Astrocyte of the cerebellum (primary cell): ENCODE data around the gene IL1F10.

ENCODE experiments used
- DNase-seq: peaks from one replicate; pipeline ENCODE4 v3.0.0-alpha.2; 2011; ENCODE audit warnings: low read depth
- H3K4me3 ChIP-seq: 2 replicates; pipeline ENCODE4 v1.5.1; 2011; ENCODE audit warnings: mild to moderate bottlenecking, low read depth, low read length, moderate library complexity
- CTCF ChIP-seq: IDR thresholded peaks from 2 replicates; pipeline ENCODE4 v1.5.1; 2012; ENCODE audit warnings: low read length, low read depth, moderate library complexity, mild to moderate bottlenecking; ENCODE audit errors: missing control alignments
- in situ Hi-C: cut with HindIII; loops from 2 replicates; pipeline ENCODE4 v1.10.0; 2017; ENCODE audit warnings: low sequenced_read_pairs

IL1F10 gene

GRCh38 chr2:113061241-113061640, 6.5 kb upstream of the IL1F10 start:
- DNase-seq = no peak
- in situ Hi-C loops = no loop called here
- H3K4me3 ChIP-seq = no peak overlapping the region
- TF ChIP-seq CTCF = no peak

DNA sequence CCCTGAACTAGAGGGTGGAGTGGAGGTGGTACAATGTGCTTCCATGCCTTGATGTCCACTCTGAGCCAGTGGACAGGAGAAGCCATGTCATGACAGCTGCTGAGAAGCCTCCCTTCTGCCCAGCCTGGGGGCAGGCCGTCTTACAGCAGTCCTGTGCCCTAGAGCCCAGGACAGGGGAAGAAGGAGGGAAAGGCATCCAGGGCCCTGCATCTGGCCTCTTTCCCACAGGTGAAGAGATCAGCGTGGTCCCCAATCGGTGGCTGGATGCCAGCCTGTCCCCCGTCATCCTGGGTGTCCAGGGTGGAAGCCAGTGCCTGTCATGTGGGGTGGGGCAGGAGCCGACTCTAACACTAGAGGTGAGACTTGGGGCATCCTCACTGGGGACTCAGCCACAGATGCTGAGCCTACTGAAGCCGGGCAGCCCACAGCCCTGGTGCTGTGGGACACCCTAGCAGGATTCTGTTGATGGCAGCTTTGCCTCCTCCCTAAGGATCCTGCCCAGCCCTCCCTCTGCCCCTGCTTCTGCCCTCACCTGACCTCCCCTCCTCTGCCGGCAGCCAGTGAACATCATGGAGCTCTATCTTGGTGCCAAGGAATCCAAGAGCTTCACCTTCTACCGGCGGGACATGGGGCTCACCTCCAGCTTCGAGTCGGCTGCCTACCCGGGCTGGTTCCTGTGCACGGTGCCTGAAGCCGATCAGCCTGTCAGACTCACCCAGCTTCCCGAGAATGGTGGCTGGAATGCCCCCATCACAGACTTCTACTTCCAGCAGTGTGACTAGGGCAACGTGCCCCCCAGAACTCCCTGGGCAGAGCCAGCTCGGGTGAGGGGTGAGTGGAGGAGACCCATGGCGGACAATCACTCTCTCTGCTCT, 5.6 kb upstream of the IL1F10 start:
- no peak for TF ChIP-seq CTCF
- in situ Hi-C loops = no loop called here
- H3K4me3 ChIP-seq = no peak overlapping the region
- no peak for DNase-seq

GRCh38 chr2:113064281-113064680, 3.5 kb upstream of the IL1F10 start:
- H3K4me3 ChIP-seq = no peak overlapping the region
- no peak for TF ChIP-seq CTCF
- in situ Hi-C loops = no loop called here
- DNase-seq = no peak

GRCh38 chr2:113064898-113065297, 2.9 kb upstream of the IL1F10 start:
- no peak for DNase-seq
- no peak overlapping the region for H3K4me3 ChIP-seq
- TF ChIP-seq CTCF = no peak
- in situ Hi-C loops = no loop called here

DNA sequence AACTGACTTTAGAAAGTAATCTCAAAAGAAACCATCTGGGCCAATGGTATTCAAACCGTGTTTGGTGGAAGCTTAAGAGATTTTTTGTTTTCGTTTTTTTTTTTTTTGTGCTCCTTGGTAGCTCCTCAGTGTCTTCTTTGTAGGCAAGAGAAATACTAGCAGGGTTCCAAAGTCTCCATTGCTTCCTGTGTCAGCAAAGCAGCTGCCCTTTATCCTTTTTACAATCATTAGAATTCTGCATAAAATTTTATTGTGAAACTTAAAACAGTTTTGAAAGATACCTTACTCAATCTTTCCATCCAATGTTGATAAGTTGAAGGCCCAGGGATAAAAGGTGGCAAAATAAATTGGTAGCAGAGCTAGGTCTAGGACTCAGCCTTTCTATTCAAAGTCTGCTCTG, 479 bp downstream of the IL1F10 start:
- H3K4me3 ChIP-seq = no peak overlapping the region
- TF ChIP-seq CTCF = no peak
- DNase-seq = no peak
- in situ Hi-C loops = no loop called here

- DNase-seq = no peak
- H3K4me3 ChIP-seq = no peak overlapping the region
- in situ Hi-C loops = no loop called here
- TF ChIP-seq CTCF = no peak
These were observed 1.1 kb downstream of the IL1F10 start for GRCh38 chr2:113068706-113069485.
